GM04503 (cell line): ENCODE results near the gene DAPK1.

ENCODE experiments used
- DNase-seq: peaks from one replicate; pipeline ENCODE4 v3.0.0-alpha.2; 2012; ENCODE audit warnings: low read depth

The DAPK1 gene

GRCh38 chr9:87748881-87749280 is 251.2 kb downstream of the DAPK1 start:
- no peak for DNase-seq

- no peak for DNase-seq
Measured at GRCh38 chr9:87749335-87750035, 251.8 kb downstream of the DAPK1 start.

GRCh38 chr9:87750726-87751125 is 253.1 kb downstream of the DAPK1 start:
- no peak for DNase-seq

- no peak for DNase-seq
Measured at GRCh38 chr9:87751423-87751822, 253.8 kb downstream of the DAPK1 start.

GRCh38 chr9:87751868-87752267 is 254.2 kb downstream of the DAPK1 start:
- no peak for DNase-seq

- no peak for DNase-seq
Measured at GRCh38 chr9:87753313-87753712, 255.6 kb downstream of the DAPK1 start.
